K562 (cell line): ENCODE data around the gene LRRC51. TPM values are rescaled to one million over a fixed set of nuclear protein-coding genes. Genes with fewer than 3 reads are reported as not detected.

Source experiments
- ELK1 ChIP-seq: sonication (generic); formaldehyde crosslinking; IDR thresholded peaks from 2 replicates; pipeline ENCODE4 v1.8.1; 2022; ENCODE audit warnings: missing genetic modification reagents
- KDM2B ChIP-seq: fragments of 250-450 bp; sonication (Bioruptor Pico); IDR thresholded peaks from 2 replicates; pipeline ENCODE4 v1.8.0; 2021; ENCODE audit warnings: mild to moderate bottlenecking, moderate library complexity
- MEF2A ChIP-seq: IDR thresholded peaks from 2 replicates; pipeline ENCODE4 v1.6.1; 2011; ENCODE audit warnings: low read depth, mild to moderate bottlenecking, low read length, moderate library complexity; ENCODE audit not compliant: control insufficient read depth
- MXI1 ChIP-seq: IDR thresholded peaks from 2 replicates; pipeline ENCODE4 v1.6.1; 2011; ENCODE audit warnings: low read depth, mild to moderate bottlenecking, improper control_type of control experiment, low read length
- MYNN ChIP-seq, 2 experiments: sonication (generic); formaldehyde crosslinking in 1 of 2; IDR thresholded peaks; 2 replicates each; pipeline versions ENCODE4 v1.5.0 to v1.6.1; 2016 to 2020; ENCODE audit warnings: antibody characterized with exemption in 1 of 2, missing genetic modification reagents in 1 of 2
- RBM34 ChIP-seq: fragments of 200-400 bp; formaldehyde crosslinking; IDR thresholded peaks from 2 replicates; pipeline ENCODE4 v1.6.1; 2018; ENCODE audit warnings: low read length, borderline replicate concordance; ENCODE audit not compliant: insufficient read depth
- RFX1 ChIP-seq: fragments of 450-650 bp; IDR thresholded peaks from 2 replicates; pipeline ENCODE4 v1.6.1; 2016; ENCODE audit warnings: mild to moderate bottlenecking, moderate library complexity
- RNF219 ChIP-seq: fragments of 250-450 bp; sonication (Bioruptor Pico); IDR thresholded peaks from 2 replicates; pipeline ENCODE4 v1.5.0; 2022; ENCODE audit warnings: mild to moderate bottlenecking
- SAFB2 ChIP-seq: fragments of 200-400 bp; formaldehyde crosslinking; IDR thresholded peaks from 2 replicates; pipeline ENCODE4 v1.6.1; 2018; ENCODE audit warnings: borderline replicate concordance, low read length, low read depth, moderate library complexity; ENCODE audit not compliant: severe bottlenecking
- SIRT6 ChIP-seq: IDR thresholded peaks from one replicate; pipeline ENCODE4 v1.6.1; 2012; ENCODE audit warnings: low read depth, mild to moderate bottlenecking, control low read depth, inconsistent platforms, low read length, moderate library complexity
- SP2 ChIP-seq: IDR thresholded peaks from 2 replicates; pipeline ENCODE4 v1.6.1; 2011; ENCODE audit warnings: mild to moderate bottlenecking, low read depth, low read length, moderate library complexity; ENCODE audit not compliant: poor library complexity, severe bottlenecking; ENCODE audit errors: extremely low read depth
- TCF7 ChIP-seq: sonication (generic); IDR thresholded peaks from 2 replicates; pipeline ENCODE4 v1.6.1; 2016; ENCODE audit warnings: antibody characterized with exemption, borderline replicate concordance
- ZBTB49 ChIP-seq: sonication (generic); formaldehyde crosslinking; IDR thresholded peaks from 2 replicates; pipeline ENCODE4 v1.8.0; 2022; ENCODE audit warnings: missing genetic modification reagents, mild to moderate bottlenecking, borderline replicate concordance
- ZNF609 ChIP-seq: sonication (generic); formaldehyde crosslinking; IDR thresholded peaks from 2 replicates; pipeline ENCODE4 v1.8.1; 2023; ENCODE audit warnings: missing genetic modification reagents, mild to moderate bottlenecking, borderline replicate concordance
- polyA plus RNA-seq, 8 experiments: library from polyadenylated mRNA; depleted of rRNA in 4 of 8; stranded (reverse) in 5 of 8; unstranded in 3 of 8; fragments of >200 nt; fragmentation: Nextera tagmentation in 2 of 8; fragmentation: Illumina TruSeq in 1 of 8; extraction: Ambion mirVana in 2 of 8; extraction: Trizol in 1 of 8; gene quantifications; 2 replicates each; pipeline versions ENCODE4 v1.2.1 to v1.2.3, GENCODE V29; 2011 to 2014; ENCODE audit warnings: inconsistent platforms in 1 of 8, missing spikeins in 1 of 8
- total RNA-seq, 7 experiments: library from RNA; depleted of rRNA in 6 of 7; stranded (reverse); fragments of >200 nt in 6 of 7; fragmentation: Illumina TruSeq in 2 of 7; extraction: Trizol in 2 of 7; gene quantifications; 2 replicates each; pipeline versions ENCODE4 v1.2.1 to v1.2.3, GENCODE V29; 2011 to 2021; ENCODE audit warnings: low replicate concordance in 1 of 7

The LRRC51 gene
- total and polyA plus RNA-seq, 9 of the 15 experiments (the other 6 are each of a cell fraction or from before 2014, with no cell fraction given) = 4.7 to 10.6 (median 5.6) TPM

- TF ChIP-seq ZNF609 (CRISPR knock-in tag) = no peak
- TF ChIP-seq TCF7 = no peak
- peak; percentile 21 for TF ChIP-seq SP2
- no peak for TF ChIP-seq RFX1
- TF ChIP-seq MEF2A = no peak
- no peak; the same call in 1 of the 2 replicates for TF ChIP-seq ZBTB49 (CRISPR knock-in tag)
- 0 out of 2 replicates have a peak, but pooled peaks have one; percentile 17 for TF ChIP-seq MXI1
- no peak for TF ChIP-seq RBM34
- no peak for TF ChIP-seq SIRT6
- no peak for TF ChIP-seq SAFB2
- TF ChIP-seq MYNN (IDR thresholded peaks at IDR 0.05) = peak; percentile 65; the same call in 1 of the 2 replicates
- TF ChIP-seq MYNN (CRISPR knock-in tag; IDR thresholded peaks at IDR 0.05) = no peak
- no peak for TF ChIP-seq KDM2B
- TF ChIP-seq RNF219 (CRISPR knock-in tag) = no peak; the same call in 1 of the 2 replicates
- no peak for TF ChIP-seq ELK1
These were observed 22.5 kb downstream of the LRRC51 start, which contains the start of gene LAMTOR1 (continued) for GRCh38 chr11:72102946-72103753.
